Neural cell (in vitro differentiated cells): ENCODE measurements around the gene SERPINB8. TPM values are rescaled to one million over a fixed set of nuclear protein-coding genes. Genes with fewer than 3 reads are reported as not detected.

Source experiments
- H2AFZ ChIP-seq: fragments of 200-600, 300-800 bp; sonication (generic), shearing (Covaris generic); 2 replicates; pipeline ENCODE4 v1.6.0; 2014; ENCODE audit warnings: low read depth, mild to moderate bottlenecking, antibody characterized with exemption, low read length, moderate library complexity
- H3F3A ChIP-seq: fragments of 200-600 bp; shearing (Covaris generic); 2 replicates; pipeline ENCODE4 v1.6.1; 2016; ENCODE audit warnings: mild to moderate bottlenecking, moderate library complexity, mixed read lengths, antibody characterized with exemption, low read length; ENCODE audit not compliant: insufficient read depth, poor library complexity, severe bottlenecking
- H3K27ac ChIP-seq: fragments of 200-600, 300-800 bp; sonication (generic), shearing (Covaris generic); 2 replicates; pipeline ENCODE4 v1.5.1; 2014; ENCODE audit warnings: mild to moderate bottlenecking, low read length, moderate library complexity
- H3K27me3 ChIP-seq: fragments of 300-800, 200-600 bp; sonication (generic), shearing (Covaris generic); 2 replicates; pipeline ENCODE4 v1.6.0; 2014; ENCODE audit warnings: mild to moderate bottlenecking, low read depth, low read length, moderate library complexity; ENCODE audit not compliant: insufficient read depth
- H3K36me3 ChIP-seq: fragments of 300-800, 200-600 bp; sonication (generic), shearing (Covaris generic); 2 replicates; pipeline ENCODE4 v1.5.1; 2014; ENCODE audit warnings: mild to moderate bottlenecking, antibody characterized with exemption, low read length, moderate library complexity; ENCODE audit not compliant: insufficient read depth
- H3K4me2 ChIP-seq: fragments of 300-800, 200-600 bp; sonication (generic), shearing (Covaris generic); 2 replicates; pipeline ENCODE4 v1.6.0; 2014; ENCODE audit warnings: mild to moderate bottlenecking, low read length
- H3K4me3 ChIP-seq: fragments of 300-800, 200-600 bp; sonication (generic), shearing (Covaris generic); 2 replicates; pipeline ENCODE4 v1.5.1; 2014; ENCODE audit warnings: mild to moderate bottlenecking, low read length, moderate library complexity
- H3K79me2 ChIP-seq: fragments of 200-600 bp; shearing (Covaris generic); replicated peaks from 2 replicates; pipeline ENCODE4 v1.6.0; 2014; ENCODE audit warnings: mild to moderate bottlenecking, low read length, moderate library complexity; ENCODE audit not compliant: insufficient read depth
- H3K9ac ChIP-seq: fragments of 300-800, 200-600 bp; sonication (generic), shearing (Covaris generic); 2 replicates; pipeline ENCODE4 v1.6.1; 2016; ENCODE audit warnings: mild to moderate bottlenecking, low read length, mixed read lengths
- H3K9me2 ChIP-seq: fragments of 200-600 bp; shearing (Covaris generic); 2 replicates; pipeline ENCODE4 v1.6.1; 2016; ENCODE audit warnings: mild to moderate bottlenecking, low read length, mixed read lengths; ENCODE audit not compliant: insufficient read depth
- H3K9me3 ChIP-seq: fragments of 200-600, 300-800 bp; sonication (generic), shearing (Covaris generic); 2 replicates; pipeline ENCODE4 v1.6.1; 2016; ENCODE audit warnings: mild to moderate bottlenecking, mixed run types, low read length, moderate library complexity, mixed read lengths
- H4K20me1 ChIP-seq: fragments of 200-600 bp; shearing (Covaris generic); 2 replicates; pipeline ENCODE4 v1.6.1; 2016; ENCODE audit warnings: mild to moderate bottlenecking, mixed run types; ENCODE audit not compliant: insufficient read depth
- CTCF ChIP-seq: fragments of 450-650 bp; IDR thresholded peaks from 2 replicates; pipeline ENCODE4 v1.5.1; 2014; ENCODE audit warnings: antibody characterized with exemption, mild to moderate bottlenecking, moderate library complexity; ENCODE audit not compliant: poor library complexity, severe bottlenecking
- EP300 ChIP-seq: fragments of 450-650 bp; conservative IDR thresholded peaks from 2 replicates; pipeline ENCODE4 v1.6.1; 2014; ENCODE audit warnings: antibody characterized with exemption, mild to moderate bottlenecking, moderate library complexity; ENCODE audit not compliant: poor library complexity, severe bottlenecking
- EZH2 ChIP-seq: fragments of 200-600, 300-800 bp; shearing (Covaris generic), sonication (generic); IDR thresholded peaks from 2 replicates; pipeline ENCODE4 v1.6.1; 2014; ENCODE audit warnings: antibody characterized with exemption, low read length, borderline replicate concordance, mild to moderate bottlenecking; ENCODE audit not compliant: insufficient read depth, poor library complexity, severe bottlenecking
- MXI1 ChIP-seq: fragments of 450-650 bp; conservative IDR thresholded peaks from 2 replicates; pipeline ENCODE4 v1.6.1; 2014; ENCODE audit warnings: antibody characterized with exemption, mild to moderate bottlenecking; ENCODE audit not compliant: poor library complexity, severe bottlenecking
- POLR2AphosphoS5 ChIP-seq: IDR thresholded peaks from 2 replicates; pipeline ENCODE4 v1.6.1; 2012
- RAD21 ChIP-seq: fragments of 450-650 bp; conservative IDR thresholded peaks from 2 replicates; pipeline ENCODE4 v1.6.1; 2014; ENCODE audit warnings: antibody characterized with exemption, mild to moderate bottlenecking, moderate library complexity
- REST ChIP-seq: IDR thresholded peaks from 2 replicates; pipeline ENCODE4 v1.6.1; 2012; ENCODE audit warnings: borderline replicate concordance
- SMC3 ChIP-seq: fragments of 450-650 bp; conservative IDR thresholded peaks from 2 replicates; pipeline ENCODE4 v1.6.1; 2014; ENCODE audit warnings: antibody characterized with exemption, mild to moderate bottlenecking, moderate library complexity; ENCODE audit not compliant: poor library complexity
- TAF1 ChIP-seq: IDR thresholded peaks from 2 replicates; pipeline ENCODE4 v1.6.1; 2012; ENCODE audit warnings: low read depth
- polyA plus RNA-seq: library from polyadenylated mRNA; depleted of rRNA; stranded (reverse); fragments of >200 nt; gene quantifications from 2 replicates; pipeline ENCODE4 v1.2.3, GENCODE V29; 2014

SERPINB8 gene
- polyA plus RNA-seq, 1 donor from 2014 or later: 2.0 TPM

- Histone ChIP-seq H3K79me2 (no peaks in the 10 kb centered on the region), H3K4me3 (no peak overlapping the region), H3K4me2 (no peak overlapping the region), H2AFZ (no peak overlapping the region), H3K9ac (no peak overlapping the region), H4K20me1 (no peaks in the 10 kb centered on the region), H3K27ac (no peak overlapping the region), H3K9me2 (no peaks in the 10 kb centered on the region), H3K27me3 (no peaks in the 10 kb centered on the region), H3F3A (no peaks in the 10 kb centered on the region), H3K9me3 (no peaks in the 10 kb centered on the region), H3K36me3 (no peaks in the 10 kb centered on the region)
- TF ChIP-seq TAF1 (no peak), POLR2AphosphoS5 (no peak), REST (no peak), CTCF (no peak), EP300 (no peak), RAD21 (no peak), EZH2 (no peak), MXI1 (no peak), SMC3 (no peak)
These were observed 12.5 kb downstream of the SERPINB8 start for GRCh38 chr18:63982361-63982760.

GRCh38 chr18:63986885-63987284, 17.0 kb downstream of the SERPINB8 start:
- H4K20me1 ChIP-seq: no peaks in the 10 kb centered on the region
- no peaks in the 10 kb centered on the region for H3K36me3 ChIP-seq
- H3K4me3 ChIP-seq: no peak overlapping the region
- H3K27me3 ChIP-seq: no peaks in the 10 kb centered on the region
- no peaks in the 10 kb centered on the region for H3F3A ChIP-seq
- no peak overlapping the region for H2AFZ ChIP-seq
- no peaks in the 10 kb centered on the region for H3K9me2 ChIP-seq
- no peak overlapping the region for H3K9ac ChIP-seq
- no peak overlapping the region for H3K4me2 ChIP-seq
- no peak overlapping the region for H3K27ac ChIP-seq
- no peaks in the 10 kb centered on the region for H3K79me2 ChIP-seq
- no peaks in the 10 kb centered on the region for H3K9me3 ChIP-seq
- no peak for TF ChIP-seq POLR2AphosphoS5
- TF ChIP-seq SMC3: no peak
- no peak for TF ChIP-seq CTCF
- TF ChIP-seq MXI1: no peak
- no peak for TF ChIP-seq TAF1
- TF ChIP-seq RAD21: no peak
- no peak for TF ChIP-seq EP300
- no peak for TF ChIP-seq REST
- no peak for TF ChIP-seq EZH2
